Fibroblast of the aortic adventitia (primary cell): ENCODE data around the gene ZNF594. TPM values are rescaled to one million over a fixed set of nuclear protein-coding genes. Genes with fewer than 3 reads are reported as not detected.
"Not testable (repeated sequence)": the region's sequence is repeated elsewhere in the genome, so short reads cannot be mapped to it uniquely, and the experiment has no call there.

Experiments used
- DNase-seq: peaks from one replicate; pipeline ENCODE4 v3.0.0-alpha.2; 2010; ENCODE audit warnings: low read depth
- H3K4me3 ChIP-seq: 2 replicates; pipeline ENCODE4 v1.5.1; 2011; ENCODE audit warnings: low read depth, mild to moderate bottlenecking, control low read depth, low read length, moderate library complexity
- CTCF ChIP-seq: IDR thresholded peaks from 2 replicates; pipeline ENCODE4 v1.5.1; 2011; ENCODE audit warnings: mild to moderate bottlenecking, low read length, control low read depth, inconsistent platforms; ENCODE audit not compliant: insufficient read depth
- total RNA-seq: library from RNA; depleted of rRNA; stranded (reverse); fragments of >200 nt; gene quantifications from 2 replicates; pipeline ENCODE4 v1.2.3, GENCODE V29; 2012; ENCODE audit warnings: low replicate concordance

ZNF594 gene
- total RNA-seq, 1 donor: 7.6 TPM

- no peak for DNase-seq
- no peak overlapping the region for H3K4me3 ChIP-seq
- TF ChIP-seq CTCF: no peak
These were observed 52.8 kb downstream of the ZNF594 start for GRCh38 chr17:5138616-5139457.

DNA sequence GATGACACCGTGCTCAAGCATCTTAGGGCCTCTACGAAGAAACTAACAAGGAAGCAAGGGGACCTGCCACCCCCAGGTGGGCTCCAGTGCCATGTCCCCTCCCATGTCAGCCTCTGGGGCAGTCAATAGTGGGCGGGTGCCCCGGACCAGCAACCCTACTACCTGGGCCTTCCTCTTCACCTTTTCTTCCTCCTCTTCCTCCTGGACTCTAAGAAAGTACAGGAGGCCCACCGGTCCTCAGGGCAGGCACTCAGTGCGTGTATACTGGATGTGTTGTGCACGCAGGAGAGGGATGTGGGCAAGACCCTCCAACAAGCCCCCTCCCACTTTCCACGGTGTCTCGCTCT, 53.5 kb downstream of the ZNF594 start:
- H3K4me3 ChIP-seq, DNase-seq: not testable (repeated sequence)

DNA sequence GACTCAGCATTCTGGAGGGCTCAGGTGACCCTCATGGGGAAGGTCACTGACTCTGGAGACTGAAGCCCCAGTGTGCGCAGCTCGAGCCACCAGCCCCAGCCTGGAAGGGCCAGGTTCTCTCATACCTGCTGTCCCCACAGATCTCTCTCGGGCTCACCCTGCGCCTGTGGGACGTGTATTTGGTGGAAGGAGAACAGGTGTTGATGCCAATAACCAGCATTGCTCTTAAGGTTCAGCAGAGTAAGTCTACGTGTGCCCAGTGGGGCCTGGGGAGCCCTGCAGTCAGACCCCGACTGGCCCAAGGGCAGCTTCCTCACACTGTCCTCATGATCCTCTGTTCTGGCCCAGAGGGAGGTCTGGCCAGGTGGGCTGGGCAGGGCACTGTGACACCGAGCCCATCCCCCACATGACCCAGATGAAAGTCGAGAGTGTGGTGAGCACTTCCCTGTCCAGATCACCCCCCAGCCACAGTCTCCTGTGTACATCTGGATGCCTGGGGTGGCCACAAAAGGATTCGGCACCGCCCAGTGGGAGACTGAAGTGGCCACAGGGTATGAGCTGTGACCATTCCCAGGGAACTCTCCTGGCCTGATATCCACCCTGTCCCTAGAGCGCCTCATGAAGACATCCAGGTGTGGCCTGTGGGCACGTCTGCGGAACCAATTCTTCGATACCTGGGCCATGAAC, 54.0 kb downstream of the ZNF594 start:
- not testable (repeated sequence) for DNase-seq, H3K4me3 ChIP-seq

DNA sequence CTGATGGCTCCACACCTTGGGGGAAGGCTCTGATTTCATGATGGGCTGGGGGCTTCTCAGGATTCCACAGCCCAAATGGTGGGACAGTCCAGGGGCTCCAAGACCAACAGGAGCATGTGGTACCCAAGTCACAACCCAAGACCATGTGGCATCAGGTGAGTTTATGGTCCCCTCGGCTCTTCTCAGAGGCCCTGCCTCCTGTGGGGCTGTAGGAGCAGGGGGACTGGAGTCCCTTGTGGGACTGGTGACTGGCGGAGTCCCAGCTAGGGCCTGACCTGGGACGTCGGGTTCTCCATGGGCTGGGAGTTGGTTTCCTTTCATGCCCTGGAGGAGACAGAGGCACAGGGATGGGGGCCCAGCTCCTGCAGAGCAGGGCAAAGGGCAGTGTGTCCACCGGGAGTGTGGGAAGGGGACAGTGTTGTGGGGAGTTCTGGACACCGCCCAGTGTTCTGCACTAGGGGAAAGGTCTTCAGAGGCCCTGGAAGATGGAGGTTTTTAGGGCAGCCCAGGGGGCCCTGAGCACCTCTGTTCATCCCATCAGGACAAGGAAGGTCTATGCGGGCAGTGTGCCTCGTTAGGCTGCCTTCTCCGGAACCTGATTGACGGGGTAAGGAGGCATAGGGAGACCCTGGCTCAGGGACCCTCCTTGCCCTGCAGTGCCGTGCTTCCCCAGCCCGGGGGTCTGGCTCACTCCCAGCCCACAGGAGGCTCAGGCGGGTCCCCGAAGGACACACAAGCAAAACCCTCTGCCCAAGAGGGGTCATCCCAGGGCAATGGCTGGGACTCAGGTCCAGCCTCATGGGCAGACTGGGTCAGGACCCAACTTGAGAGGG, 54.9 kb downstream of the ZNF594 start:
- not testable (repeated sequence) for DNase-seq, H3K4me3 ChIP-seq

DNA sequence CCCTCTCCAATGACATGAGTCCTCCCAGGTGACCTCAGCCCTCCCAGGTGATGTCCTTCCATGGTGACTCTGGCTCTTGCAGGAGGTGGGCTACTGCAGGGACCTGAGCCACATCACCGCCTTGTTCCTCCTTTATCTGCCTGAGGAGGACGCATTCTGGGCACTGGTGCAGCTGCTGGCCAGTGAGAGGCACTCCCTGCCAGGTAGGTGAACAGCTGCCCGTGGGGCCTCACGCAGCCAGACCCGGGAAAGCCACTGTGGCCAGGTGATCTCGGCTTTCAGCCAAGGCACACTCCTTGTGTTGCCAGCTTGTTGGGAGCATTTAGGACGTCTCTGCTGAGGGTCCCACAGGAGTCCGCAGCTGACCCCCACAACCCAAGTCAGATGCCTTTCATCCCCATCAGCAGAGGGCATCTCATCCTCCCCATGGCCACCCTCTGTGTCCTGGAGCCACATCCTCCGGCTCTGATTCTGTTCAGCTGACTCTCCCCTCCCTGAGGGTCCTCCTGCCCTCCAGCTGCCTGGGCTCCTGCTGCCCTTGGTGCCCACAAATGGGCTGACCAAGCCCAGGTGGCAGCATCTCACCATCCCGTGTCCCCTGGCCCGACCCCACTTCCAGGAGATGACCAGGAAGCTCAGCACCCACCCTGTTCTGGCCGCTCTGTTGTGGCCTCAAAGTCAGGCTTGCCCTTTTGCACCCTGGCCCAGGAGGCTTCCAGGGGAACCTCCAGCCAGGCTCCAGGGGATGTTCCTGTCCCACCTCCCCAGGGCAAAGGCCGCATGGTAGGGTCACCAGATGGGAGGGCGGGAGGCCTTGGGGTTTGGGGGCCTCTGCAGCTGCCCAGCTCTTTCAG, 55.7 kb downstream of the ZNF594 start:
- TF ChIP-seq CTCF: no peak
- no peak for DNase-seq
- no peak overlapping the region for H3K4me3 ChIP-seq

DNA sequence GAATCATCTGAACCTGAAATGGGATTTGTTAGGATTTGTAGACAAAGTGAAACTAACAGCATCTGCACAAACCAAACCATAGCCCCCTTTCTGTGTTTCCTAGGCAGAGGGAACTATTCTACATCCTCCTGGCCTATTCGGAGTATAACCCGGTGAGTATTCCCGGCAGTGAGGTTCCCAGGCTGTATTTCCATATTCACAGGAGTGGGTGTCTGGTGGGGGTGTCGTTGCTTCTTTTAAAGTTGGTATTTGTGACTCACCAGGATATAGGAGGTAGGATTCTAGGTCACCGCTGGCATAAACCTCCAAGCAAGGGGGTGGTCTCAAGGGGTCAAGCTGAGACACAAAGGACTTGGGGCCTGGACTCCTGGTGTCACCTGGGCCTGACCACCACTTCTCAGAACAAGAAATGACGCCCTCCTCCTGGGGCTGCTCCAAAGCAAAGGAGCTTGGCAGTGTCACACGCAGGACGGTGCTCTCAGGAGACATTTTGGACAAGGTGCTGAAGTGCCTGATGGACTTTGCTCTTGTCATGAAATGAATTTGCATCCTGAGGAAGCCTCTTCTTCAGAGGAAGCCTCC, 56.4 kb downstream of the ZNF594 start:
- not testable (repeated sequence) for H3K4me3 ChIP-seq, DNase-seq

GRCh38 chr17:5134571-5134970, 57.1 kb downstream of the ZNF594 start:
- not testable (repeated sequence) for DNase-seq, H3K4me3 ChIP-seq

DNA sequence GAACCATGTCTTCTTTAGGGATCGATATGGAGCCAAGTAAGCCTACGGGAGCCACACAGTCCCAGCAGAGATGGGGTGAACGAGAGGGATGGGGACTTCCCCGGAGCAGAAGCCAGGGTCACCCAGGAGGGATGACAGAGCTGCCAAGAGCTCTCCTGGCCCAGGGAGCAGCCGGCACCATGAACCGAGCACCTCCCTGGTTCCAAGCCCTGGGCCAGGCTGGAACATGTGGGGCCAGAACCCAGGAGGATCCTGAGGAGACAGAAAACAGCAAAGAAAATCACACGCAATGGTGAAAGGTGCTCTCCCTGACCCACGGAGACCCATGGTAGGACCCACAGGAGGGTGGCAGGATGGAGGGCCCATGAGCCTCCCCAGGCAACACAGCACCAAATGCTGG, 57.7 kb downstream of the ZNF594 start:
- DNase-seq, H3K4me3 ChIP-seq: not testable (repeated sequence)

DNA sequence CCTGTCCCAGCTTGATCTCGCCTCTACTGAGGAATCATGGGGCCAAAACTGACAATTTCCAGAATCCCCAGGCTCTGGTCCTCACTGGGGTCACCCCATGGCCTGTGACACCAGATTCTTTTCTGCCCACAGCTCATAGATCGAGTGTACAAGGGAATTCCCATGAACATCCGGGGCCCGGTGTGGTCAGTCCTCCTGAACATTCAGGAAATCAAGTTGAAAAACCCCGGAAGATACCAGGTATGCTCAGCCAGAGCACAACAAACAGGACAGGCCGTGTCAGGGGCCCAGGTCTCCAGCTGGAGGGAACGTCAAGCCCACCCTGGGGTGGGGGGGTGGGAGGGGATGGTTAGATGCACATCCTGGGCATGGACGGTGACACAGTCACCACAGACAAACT, 58.4 kb downstream of the ZNF594 start:
- TF ChIP-seq CTCF: no peak
- no peak for DNase-seq
- no peak overlapping the region for H3K4me3 ChIP-seq

DNA sequence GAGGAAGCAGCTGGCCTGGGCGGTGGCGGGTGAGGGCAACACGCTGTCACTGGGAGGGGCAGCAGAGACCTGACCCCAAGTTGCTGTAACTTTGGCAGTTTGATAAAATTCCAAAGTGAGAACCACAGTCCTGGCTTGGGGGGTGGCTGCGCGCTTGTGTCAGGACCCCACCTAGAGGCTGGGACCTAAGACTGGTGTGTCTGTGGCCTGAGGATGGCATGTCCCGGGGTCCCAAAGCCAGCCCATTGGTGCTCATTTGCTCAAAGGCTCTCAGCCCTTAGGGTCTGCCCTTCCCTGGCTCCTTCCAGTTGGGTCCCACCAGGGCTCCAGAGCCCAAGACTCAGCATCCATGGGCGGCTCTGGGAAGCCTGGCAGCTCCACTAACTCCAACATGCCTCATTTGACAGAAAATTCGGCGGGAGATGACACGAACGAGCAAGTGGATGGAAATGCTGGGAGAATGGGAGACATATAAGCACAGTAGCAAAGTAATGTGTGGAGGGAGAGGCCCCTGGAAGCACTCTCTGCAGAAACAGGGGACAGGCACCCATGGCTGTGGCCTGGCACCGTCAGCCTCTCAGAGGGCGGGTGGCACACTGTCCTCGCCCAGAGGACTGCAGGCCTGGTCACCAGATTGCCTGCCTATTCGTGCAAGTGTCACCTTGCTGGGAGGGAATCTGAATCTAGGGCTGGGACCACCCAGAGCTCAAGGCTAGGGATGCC, 59.0 kb downstream of the ZNF594 start:
- not testable (repeated sequence) for H3K4me3 ChIP-seq, DNase-seq

DNA sequence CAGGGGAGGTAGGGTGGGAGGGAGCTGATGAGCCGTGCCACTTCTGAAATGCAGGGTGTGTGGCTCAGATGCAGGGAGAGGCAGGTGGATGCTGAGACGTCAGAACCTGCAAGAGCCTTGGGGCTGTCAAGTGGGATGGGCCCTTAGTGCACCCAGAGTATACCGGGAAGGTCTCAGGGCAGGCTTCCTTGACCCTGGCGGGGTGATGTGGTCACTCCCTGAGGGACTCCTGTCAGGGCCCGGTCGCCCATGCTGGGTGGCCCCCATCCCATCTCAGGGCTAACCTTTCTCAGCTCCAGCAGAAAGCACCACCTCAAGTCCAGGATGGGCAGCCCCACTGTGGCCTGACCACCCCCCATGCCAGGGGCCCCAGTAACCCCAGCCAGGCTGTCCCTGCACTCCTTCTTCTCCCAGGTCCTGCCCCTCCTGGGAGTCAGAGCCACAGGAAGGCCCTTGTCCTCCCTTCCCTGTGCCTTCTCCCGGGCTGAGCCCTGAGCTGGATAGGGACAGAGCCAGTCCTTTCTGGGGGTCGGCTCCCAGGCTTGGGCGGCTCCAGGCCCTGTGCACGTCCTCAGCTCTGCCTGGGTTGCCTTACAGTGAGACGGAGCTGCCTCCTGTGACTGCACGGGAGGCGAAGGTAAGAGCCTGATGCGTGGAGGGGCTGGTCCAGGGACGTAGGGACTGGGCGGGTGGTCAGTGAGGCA, 59.7 kb downstream of the ZNF594 start:
- not testable (repeated sequence) for DNase-seq, H3K4me3 ChIP-seq
